ENCODE measurements around the gene F13B.

F13B gene

DNA sequence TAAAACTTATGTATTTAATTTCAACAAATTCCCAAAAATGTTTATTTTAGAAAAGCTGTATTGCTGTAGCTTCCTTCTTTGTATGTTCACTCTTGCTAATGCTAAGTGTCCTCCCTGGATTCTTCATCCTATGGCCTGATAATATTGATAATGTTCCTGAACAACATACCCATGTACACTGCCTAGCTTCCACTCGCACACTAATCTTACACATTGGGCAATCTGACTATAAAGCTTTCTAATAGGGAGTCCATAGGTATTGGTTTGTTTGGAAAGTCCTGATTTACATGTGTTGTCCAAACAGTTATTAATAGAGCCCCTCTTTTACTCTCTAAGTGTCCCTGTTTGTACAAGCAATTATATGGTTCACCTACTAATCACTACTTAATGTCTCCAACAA is 783 bp downstream of the F13B start:
- no peaks in the 10 kb centered on the region for H3K27me3 ChIP-seq (ENCODE audit: low read depth, low read length)
- TF ChIP-seq EZH2phosphoT487 (IDR thresholded peaks at IDR 0.05; ENCODE audit: low read depth) (no peak), CTCF (IDR thresholded peaks at IDR 0.05; ENCODE audit: low read depth, low read length) (no peak)
- no peak overlapping the region for H3K9ac ChIP-seq (ENCODE audit: low read length)
- H3K36me3 ChIP-seq (replicated peaks; ENCODE audit: low read depth, low read length) = no peaks in the 10 kb centered on the region
- H3K4me3 ChIP-seq (ENCODE audit: low read length) = no peak overlapping the region
- no peaks in the 10 kb centered on the region for H3K9me3 ChIP-seq (ENCODE audit: insufficient read depth, low read length)
- H2AFZ ChIP-seq (ENCODE audit: low read depth, low read length) = no peak overlapping the region
- no peaks in the 10 kb centered on the region for H3K79me2 ChIP-seq (ENCODE audit: low read length)
- H3K27ac ChIP-seq (ENCODE audit: low read length) = no peak overlapping the region
- no peak overlapping the region for H3K4me2 ChIP-seq (ENCODE audit: low read length)
- no peaks in the 10 kb centered on the region for H4K20me1 ChIP-seq (ENCODE audit: insufficient read depth, low read length)
- peaks cover 13% of the 10 kb centered on the region for H3K4me1 ChIP-seq (ENCODE audit: low read length)

- TF ChIP-seq CTCF (IDR thresholded peaks at IDR 0.05; ENCODE audit: low read depth, low read length) = no peak
- no peak for TF ChIP-seq EZH2phosphoT487 (IDR thresholded peaks at IDR 0.05; ENCODE audit: low read depth)
- Histone ChIP-seq H3K27ac (ENCODE audit: low read length) (no peak overlapping the region), H3K4me3 (ENCODE audit: low read length) (no peak overlapping the region)
These were observed 1.5 kb downstream of the F13B start for GRCh38 chr1:197065559-197065958.

DNA sequence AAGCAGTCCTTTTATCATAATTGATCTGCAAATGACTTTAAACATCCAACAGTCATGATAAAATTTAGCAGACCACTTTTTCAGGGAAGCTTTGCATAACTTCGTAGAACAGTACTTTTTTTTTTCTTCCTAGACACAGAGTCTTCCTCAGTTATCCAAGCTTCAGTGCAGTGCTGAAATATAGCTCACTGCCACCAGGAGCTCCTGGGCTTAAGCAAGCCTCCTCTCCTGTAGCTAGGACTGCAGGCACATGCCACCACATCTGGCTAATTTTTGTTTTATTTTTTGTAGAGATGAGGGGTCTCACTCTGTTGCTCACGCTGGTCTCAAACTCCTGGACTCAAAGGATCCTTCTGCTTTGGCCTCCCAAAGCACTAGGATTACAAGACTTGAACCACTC is 3.8 kb downstream of the F13B start:
- Histone ChIP-seq H3K9me3 (ENCODE audit: insufficient read depth, low read length) (no peaks in the 10 kb centered on the region), H3K4me2 (ENCODE audit: low read length) (no peak overlapping the region), H3K79me2 (ENCODE audit: low read length) (no peaks in the 10 kb centered on the region), H2AFZ (ENCODE audit: low read depth, low read length) (no peak overlapping the region), H4K20me1 (ENCODE audit: insufficient read depth, low read length) (no peaks in the 10 kb centered on the region), H3K27ac (ENCODE audit: low read length) (no peak overlapping the region), H3K36me3 (replicated peaks; ENCODE audit: low read depth, low read length) (no peaks in the 10 kb centered on the region), H3K27me3 (ENCODE audit: low read depth, low read length) (no peaks in the 10 kb centered on the region), H3K9ac (ENCODE audit: low read length) (no peak overlapping the region), H3K4me1 (ENCODE audit: low read length) (peaks cover 13% of the 10 kb centered on the region), H3K4me3 (ENCODE audit: low read length) (no peak overlapping the region)
- TF ChIP-seq EZH2phosphoT487 (IDR thresholded peaks at IDR 0.05; ENCODE audit: low read depth) = no peak
- no peak for TF ChIP-seq CTCF (IDR thresholded peaks at IDR 0.05; ENCODE audit: low read depth, low read length)

More at GRCh38 chr1:197065559-197065958, 1.5 kb downstream of the F13B start:
- no peaks in the 10 kb centered on the region for H3K27me3 ChIP-seq (ENCODE audit: low read depth, low read length)
- no peaks in the 10 kb centered on the region for H3K9me3 ChIP-seq (ENCODE audit: insufficient read depth, low read length)
- no peaks in the 10 kb centered on the region for H3K79me2 ChIP-seq (ENCODE audit: low read length)
- H2AFZ ChIP-seq (ENCODE audit: low read depth, low read length) = no peak overlapping the region
- no peaks in the 10 kb centered on the region for H3K36me3 ChIP-seq (replicated peaks; ENCODE audit: low read depth, low read length)
- H3K9ac ChIP-seq (ENCODE audit: low read length) = no peak overlapping the region
- H4K20me1 ChIP-seq (ENCODE audit: insufficient read depth, low read length) = no peaks in the 10 kb centered on the region
- no peak overlapping the region for H3K4me2 ChIP-seq (ENCODE audit: low read length)
- H3K4me1 ChIP-seq (ENCODE audit: low read length) = peaks cover 13% of the 10 kb centered on the region

DNA sequence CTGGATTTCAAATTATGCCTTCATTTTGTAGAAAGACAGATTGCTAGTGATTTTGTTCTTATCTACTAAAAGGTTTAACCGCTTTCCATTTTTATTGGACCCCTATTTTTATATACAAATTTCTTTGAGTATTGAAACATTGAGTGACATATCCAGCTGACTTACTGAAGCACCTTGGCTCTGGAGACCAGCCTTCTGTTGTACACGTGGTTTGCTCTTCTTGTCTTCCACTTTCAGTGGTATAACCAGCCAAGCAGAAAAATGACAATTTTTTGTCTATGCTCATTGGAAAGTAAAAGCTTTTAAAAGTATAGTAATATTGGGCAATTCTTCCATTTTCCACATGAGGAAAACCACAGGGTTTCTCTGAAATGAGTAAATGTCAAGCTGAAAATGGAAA is 4.4 kb downstream of the F13B start:
- H3K4me3 ChIP-seq (ENCODE audit: low read length) = no peak overlapping the region
- no peak overlapping the region for H3K9ac ChIP-seq (ENCODE audit: low read length)
- no peak overlapping the region for H3K27ac ChIP-seq (ENCODE audit: low read length)
- no peaks in the 10 kb centered on the region for H3K36me3 ChIP-seq (replicated peaks; ENCODE audit: low read depth, low read length)
- H3K4me2 ChIP-seq (ENCODE audit: low read length) = peak overlapping the region; percentile 18
- peaks cover 13% of the 10 kb centered on the region for H3K4me1 ChIP-seq (ENCODE audit: low read length)
- TF ChIP-seq EZH2phosphoT487 (IDR thresholded peaks at IDR 0.05; ENCODE audit: low read depth) (no peak), CTCF (IDR thresholded peaks at IDR 0.05; ENCODE audit: low read depth, low read length) (no peak)
- H3K79me2 ChIP-seq (ENCODE audit: low read length) = no peaks in the 10 kb centered on the region
- H4K20me1 ChIP-seq (ENCODE audit: insufficient read depth, low read length) = no peaks in the 10 kb centered on the region
- no peaks in the 10 kb centered on the region for H3K9me3 ChIP-seq (ENCODE audit: insufficient read depth, low read length)
- H3K27me3 ChIP-seq (ENCODE audit: low read depth, low read length) = no peaks in the 10 kb centered on the region
- no peak overlapping the region for H2AFZ ChIP-seq (ENCODE audit: low read depth, low read length)
